HepG2 (cell line): ENCODE measurements around the gene CPT1B. TPM values are rescaled to one million over a fixed set of nuclear protein-coding genes. Genes with fewer than 3 reads are reported as not detected.

Experiments used
- ATAC-seq: fragments of 200-7000 bp; cut with Tn5 transposase; 3 replicates; pipeline ENCODE4 v1.9.1; 2020; ENCODE audit warnings: mild to moderate bottlenecking, moderate library complexity
- BruUV-seq: library from RNA; stranded (reverse); fragments of 400-500 nt; replicated peaks from 2 replicates; lab custom pipeline; 2021; lab: Mats Ljungman, UMichigan
- CTCF ChIA-PET: fragments of 300-600 bp; formaldehyde crosslinking; extraction: SDS; loops from one replicate; lab custom pipeline; 2021; ENCODE audit warnings: low total read pairs, inconsistent platforms, low intra/inter-chr PET ratio; lab: Yijun Ruan, JAX
- POLR2A ChIA-PET: fragments of 350-600 bp; sonication (Branson Sonifier 250); formaldehyde crosslinking; loops from one replicate; lab custom pipeline; 2020; ENCODE audit warnings: antibody characterized with exemption, inconsistent platforms; lab: Yijun Ruan, JAX
- DNase-seq: peaks from one replicate; pipeline ENCODE4 v3.0.0-alpha.2; 2015; ENCODE audit warnings: low spot score
- FAIRE-seq: peaks from 3 replicates; lab custom pipeline; 2011; peaks lifted over from hg19 to GRCh38; lab: Jason Lieb, UNC
- H2AFZ ChIP-seq: one replicate; pipeline ENCODE4 v1.6.1; 2011; ENCODE audit warnings: low read length, inconsistent platforms
- H3K27ac ChIP-seq: fragments of 300-600 bp; 3 replicates; pipeline ENCODE4 v1.8.0; 2011; ENCODE audit warnings: mixed run types, mild to moderate bottlenecking, mixed read lengths, low read length, inconsistent platforms; ENCODE audit not compliant: insufficient read depth; ENCODE audit errors: extremely low read length
- H3K27me3 ChIP-seq, 2 experiments: fragments of 200-600 bp in 1 of 2; 2 replicates in 1 of 2; 3 replicates in 1 of 2; pipeline versions ENCODE4 v1.6.0 to v1.8.0; 2011; ENCODE audit warnings: low read length in 2 of 2, mild to moderate bottlenecking in 2 of 2, moderate library complexity in 2 of 2, inconsistent platforms in 1 of 2; ENCODE audit not compliant: insufficient read depth in 2 of 2, control insufficient read depth in 1 of 2
- H3K36me3 ChIP-seq, 2 experiments: fragments of 200-600 bp in 1 of 2; replicated peaks in 1 of 2; 2 replicates in 1 of 2; 3 replicates in 1 of 2; pipeline versions ENCODE4 v1.5.1 to v1.8.0; 2011; ENCODE audit warnings: low read length in 2 of 2, inconsistent platforms in 1 of 2; ENCODE audit not compliant: insufficient read depth in 2 of 2, control insufficient read depth in 1 of 2
- H3K4me1 ChIP-seq: 2 replicates; pipeline ENCODE4 v1.5.1; 2012; ENCODE audit warnings: low read length, inconsistent platforms; ENCODE audit not compliant: insufficient read depth
- H3K4me2 ChIP-seq: 2 replicates; pipeline ENCODE4 v1.6.0; 2011; ENCODE audit warnings: low read depth, low read length, inconsistent platforms
- H3K4me3 ChIP-seq, 3 experiments: fragments of 200-600 bp in 1 of 3; sonication (generic), shearing (Covaris generic) in 1 of 3; replicated peaks in 1 of 3; 2 replicates each; pipeline ENCODE4 v1.5.1; 2011 to 2016; ENCODE audit warnings: low read length in 3 of 3, inconsistent platforms in 2 of 3, low read depth in 2 of 3, mild to moderate bottlenecking in 2 of 3, control low read depth in 1 of 3, mixed read lengths in 1 of 3; ENCODE audit not compliant: insufficient read depth in 1 of 3
- H3K79me2 ChIP-seq: one replicate; pipeline ENCODE4 v1.6.1; 2011; ENCODE audit warnings: low read length, inconsistent platforms; ENCODE audit not compliant: insufficient read depth
- H3K9ac ChIP-seq: 2 replicates; pipeline ENCODE4 v1.6.0; 2011; ENCODE audit warnings: mild to moderate bottlenecking, low read depth, low read length, inconsistent platforms; ENCODE audit not compliant: insufficient read depth
- H3K9me3 ChIP-seq: 2 replicates; pipeline ENCODE4 v1.5.1; 2012; ENCODE audit warnings: mild to moderate bottlenecking, low read length
- H4K20me1 ChIP-seq: 2 replicates; pipeline ENCODE4 v1.6.0; 2011; ENCODE audit warnings: inconsistent platforms, mild to moderate bottlenecking, low read length, moderate library complexity; ENCODE audit not compliant: insufficient read depth
- ASH2L ChIP-seq: fragments of 300-600, 200-600 bp; sonication (generic); IDR thresholded peaks from 2 replicates; pipeline ENCODE4 v1.7.0; 2017; ENCODE audit warnings: low read depth, mild to moderate bottlenecking, moderate library complexity, mixed read lengths, low read length; ENCODE audit not compliant: insufficient read length
- FOXO1 ChIP-seq: sonication (generic); formaldehyde crosslinking; IDR thresholded peaks from 2 replicates; pipeline ENCODE4 v1.4.0; 2020; ENCODE audit warnings: missing genetic modification reagents
- GLMP ChIP-seq: sonication (generic); formaldehyde crosslinking; IDR thresholded peaks from 2 replicates; pipeline ENCODE4 v1.9.0; 2021; ENCODE audit warnings: missing genetic modification reagents, mild to moderate bottlenecking, borderline replicate concordance
- HMG20B ChIP-seq: conservative IDR thresholded peaks from 2 replicates; pipeline ENCODE4 v1.6.1; 2016; ENCODE audit warnings: missing genetic modification reagents, missing compliant biosample characterization
- MAFK ChIP-seq, 2 experiments: IDR thresholded peaks in 1 of 2; conservative IDR thresholded peaks in 1 of 2; 2 replicates each; pipeline ENCODE4 v1.6.1; 2011; ENCODE audit warnings: improper control_type of control experiment in 2 of 2, low read length in 2 of 2
- MXD4 ChIP-seq: IDR thresholded peaks from 2 replicates; pipeline ENCODE4 v1.6.1; 2016; ENCODE audit warnings: mild to moderate bottlenecking, missing biosample characterization, missing genetic modification reagents
- XRCC5 ChIP-seq: fragments of 200-400 bp; formaldehyde crosslinking; optimal IDR thresholded peaks from 2 replicates; pipeline ENCODE3; 2017; ENCODE audit warnings: mild to moderate bottlenecking, low read length
- ZMYM3 ChIP-seq: sonication (generic); formaldehyde crosslinking; IDR thresholded peaks from 2 replicates; pipeline ENCODE4 v1.5.1; 2020; ENCODE audit warnings: mild to moderate bottlenecking, missing genetic modification reagents
- ZNF124 ChIP-seq: sonication (generic); formaldehyde crosslinking; IDR thresholded peaks from 2 replicates; pipeline ENCODE4 v1.4.0; 2020; ENCODE audit warnings: missing genetic modification reagents
- ZNF383 ChIP-seq: sonication (generic); formaldehyde crosslinking; IDR thresholded peaks from 2 replicates; pipeline ENCODE4 v1.4.0; 2020; ENCODE audit warnings: missing genetic modification reagents, mild to moderate bottlenecking, borderline replicate concordance
- ZNF552 ChIP-seq: sonication (generic); formaldehyde crosslinking; IDR thresholded peaks from 2 replicates; pipeline ENCODE4 v1.9.0; 2022; ENCODE audit warnings: missing genetic modification reagents, mild to moderate bottlenecking, borderline replicate concordance
- ZNF567 ChIP-seq: sonication (generic); formaldehyde crosslinking; IDR thresholded peaks from 2 replicates; pipeline ENCODE4 v1.8.1; 2023; ENCODE audit warnings: mild to moderate bottlenecking, missing genetic modification reagents, borderline replicate concordance
- ZNF704 ChIP-seq: sonication (generic); formaldehyde crosslinking; IDR thresholded peaks from 2 replicates; pipeline ENCODE4 v1.8.1; 2023; ENCODE audit warnings: mild to moderate bottlenecking, inconsistent platforms, moderate library complexity, missing genetic modification reagents, borderline replicate concordance
- ZNF720 ChIP-seq: sonication (generic); formaldehyde crosslinking; IDR thresholded peaks from 2 replicates; pipeline ENCODE4 v1.4.0; 2020; ENCODE audit warnings: missing genetic modification reagents
- ZNF788 ChIP-seq: sonication (generic); formaldehyde crosslinking; IDR thresholded peaks from 2 replicates; pipeline ENCODE4 v1.5.0; 2020; ENCODE audit warnings: mild to moderate bottlenecking, missing genetic modification reagents, borderline replicate concordance
- ZSCAN12 ChIP-seq: sonication (generic); formaldehyde crosslinking; IDR thresholded peaks from 2 replicates; pipeline ENCODE4 v1.9.0; 2021; ENCODE audit warnings: mild to moderate bottlenecking, missing genetic modification reagents
- WGBS: methylation state at CpG from one replicate; pipeline ENCODE4 v1.1.6; 2017; ENCODE audit warnings: low lambda C conversion rate; 5-methylcytosine and 5-hydroxymethylcytosine counted together
- in situ Hi-C: cut with HindIII; loops from 2 replicates; pipeline ENCODE4 v1.10.0; 2017; ENCODE audit warnings: low pct_unique_long_range_greater_than_20kb; ENCODE audit not compliant: extremely low pct_ligation_motif_present
- intact Hi-C: fragments of 100-400 bp; cut with micrococcal nuclease; formaldehyde crosslinking; loops from one replicate; pipeline ENCODE4 v1.10.0; 2022; ENCODE audit not compliant: unreplicated experiment
- polyA plus RNA-seq, 8 experiments: library from polyadenylated mRNA; depleted of rRNA in 3 of 8; stranded (reverse) in 7 of 8; unstranded in 1 of 8; fragments of >200 nt; fragmentation: Illumina TruSeq in 4 of 8; extraction: Trizol in 4 of 8; gene quantifications; 2 replicates each; pipeline versions ENCODE4 v1.2.1 to v1.2.3, GENCODE V29; 2011 to 2016; ENCODE audit warnings: low read depth in 4 of 8, missing spikeins in 1 of 8, mixed read lengths in 1 of 8; ENCODE audit not compliant: insufficient read depth in 1 of 8
- total RNA-seq, 5 experiments: library from RNA; depleted of rRNA; stranded (reverse); fragments of >200 nt; fragmentation: Illumina TruSeq; extraction: Trizol; gene quantifications; 2 replicates each; pipeline ENCODE4 v1.2.3, GENCODE V29; 2016; ENCODE audit warnings: low read depth in 1 of 5
- TF ChIP-seq, protein P1 (sequence below): sonication (generic); formaldehyde crosslinking; IDR thresholded peaks from 2 replicates; pipeline ENCODE4 v1.4.0; 2020; ENCODE audit warnings: mild to moderate bottlenecking, missing genetic modification reagents

The CPT1B gene
- total and polyA plus RNA-seq, 2 of the 13 experiments (the other 11 are each of a cell fraction or from before 2014, with no cell fraction given): 9.2 to 19.5 TPM

DNA sequence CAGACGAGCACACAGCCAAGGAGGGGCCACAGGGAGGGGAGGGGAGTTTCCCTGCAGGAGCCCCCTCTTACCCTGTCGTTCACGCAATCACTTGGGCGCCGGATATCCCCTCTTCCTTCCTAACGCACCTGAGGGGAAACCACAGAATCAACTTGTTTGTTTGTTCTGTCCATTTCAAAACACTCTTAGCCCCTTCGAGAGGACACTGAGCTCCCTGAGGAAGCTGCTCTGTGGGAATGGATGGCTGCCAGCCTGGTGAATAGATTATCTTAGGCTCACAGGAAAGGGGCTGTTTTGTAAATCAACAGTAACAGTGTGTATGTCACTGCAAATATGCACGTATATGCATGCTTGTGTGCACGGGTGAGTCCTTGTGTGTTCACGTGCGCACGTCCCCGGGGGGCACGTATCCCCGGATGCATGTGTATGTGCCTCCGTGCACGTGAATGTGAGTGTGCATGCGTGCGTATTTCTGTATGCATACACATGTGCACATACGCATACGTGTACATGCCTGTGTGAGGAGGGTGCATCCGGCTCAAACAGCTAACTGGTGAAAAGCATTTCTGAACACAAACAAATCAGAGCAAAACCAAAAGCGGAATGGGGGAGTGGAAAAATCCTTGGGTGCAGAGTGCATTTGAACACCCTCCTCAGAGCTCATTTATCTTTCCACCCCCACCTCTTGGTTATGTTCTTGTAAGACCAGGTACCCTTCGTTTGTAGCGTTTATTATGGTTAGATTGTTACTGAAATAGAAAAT, 42.5 kb upstream of the CPT1B start:
- intact Hi-C loops: loop anchor here (1.0 to 2.0 kb wide), 2 partner anchors 44 to 78 kb away; no protein-coding TSS in a partner anchor
- TF ChIP-seq ZNF383 (CRISPR knock-in tag) (no peak), ZNF720 (CRISPR knock-in tag) (no peak), MAFK (conservative IDR thresholded peaks at IDR 0.05 in 1 of 2, IDR thresholded peaks at IDR 0.05 in 1 of 2; ENCODE audit: low read length in 2 of 2) (no peak), HMG20B (CRISPR knock-in tag) (no peak), ZNF124 (CRISPR knock-in tag) (0 out of 2 replicates have a peak, but pooled peaks have one; percentile 15), XRCC5 (peak; percentile 2), ZNF552 (CRISPR knock-in tag) (no peak), ZNF788 (CRISPR knock-in tag) (no peak), ZSCAN12 (CRISPR knock-in tag) (no peak), ZMYM3 (CRISPR knock-in tag) (peak; percentile 19; the same call in 1 of the 2 replicates), MXD4 (0 out of 2 replicates have a peak, but pooled peaks have one; percentile 6), ZNF567 (no peak), ZNF704 (no peak), ASH2L (no peak), GLMP (CRISPR knock-in tag) (no peak), FOXO1 (peak; percentile 47; the same call in 1 of the 2 replicates)
- TF ChIP-seq, protein P1, sequence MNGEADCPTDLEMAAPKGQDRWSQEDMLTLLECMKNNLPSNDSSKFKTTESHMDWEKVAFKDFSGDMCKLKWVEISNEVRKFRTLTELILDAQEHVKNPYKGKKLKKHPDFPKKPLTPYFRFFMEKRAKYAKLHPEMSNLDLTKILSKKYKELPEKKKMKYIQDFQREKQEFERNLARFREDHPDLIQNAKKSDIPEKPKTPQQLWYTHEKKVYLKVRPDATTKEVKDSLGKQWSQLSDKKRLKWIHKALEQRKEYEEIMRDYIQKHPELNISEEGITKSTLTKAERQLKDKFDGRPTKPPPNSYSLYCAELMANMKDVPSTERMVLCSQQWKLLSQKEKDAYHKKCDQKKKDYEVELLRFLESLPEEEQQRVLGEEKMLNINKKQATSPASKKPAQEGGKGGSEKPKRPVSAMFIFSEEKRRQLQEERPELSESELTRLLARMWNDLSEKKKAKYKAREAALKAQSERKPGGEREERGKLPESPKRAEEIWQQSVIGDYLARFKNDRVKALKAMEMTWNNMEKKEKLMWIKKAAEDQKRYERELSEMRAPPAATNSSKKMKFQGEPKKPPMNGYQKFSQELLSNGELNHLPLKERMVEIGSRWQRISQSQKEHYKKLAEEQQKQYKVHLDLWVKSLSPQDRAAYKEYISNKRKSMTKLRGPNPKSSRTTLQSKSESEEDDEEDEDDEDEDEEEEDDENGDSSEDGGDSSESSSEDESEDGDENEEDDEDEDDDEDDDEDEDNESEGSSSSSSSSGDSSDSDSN (CRISPR knock-in tag): no peak; the same call in 1 of the 2 replicates

More for the DNA sequence above, 42.5 kb upstream of the CPT1B start:
- H3K4me2 ChIP-seq: peak overlapping the region; percentile 97
- FAIRE-seq (peak; percentile 58), ATAC-seq (peak; percentile 67), DNase-seq (peak; percentile 25)
- no peaks in the 10 kb centered on the region for H4K20me1 ChIP-seq
- 1% methylated on average over 17 of the region's 25 CpGs for WGBS
- H3K36me3 ChIP-seq: no peaks in the 10 kb centered on the region
- no peak overlapping the region for H2AFZ ChIP-seq
- in situ Hi-C loops: no loop called here
- no peaks in the 10 kb centered on the region for H3K27me3 ChIP-seq
- no peaks in the 10 kb centered on the region for H3K79me2 ChIP-seq
- H3K9ac ChIP-seq: peak overlapping the region; percentile 39
- ChIA-PET POLR2A (interaction anchor here (0.6 to 2.2 kb wide), 9 partner anchors 19 to 379 kb away, joined by 3 to 14 read pairs (median 4); partner anchors contain the start of genes CHKB, LMF2, NCAPH2 and SCO2), CTCF (interaction anchor here (1.1 to 2.1 kb wide), 4 partner anchors 21 to 79 kb away, joined by 3 to 37 read pairs (median 5); no protein-coding TSS in a partner anchor)
- peak overlapping the region; percentile 46 to 61 (median 47) for H3K4me3 ChIP-seq
- no peak overlapping the region for H3K27ac ChIP-seq
- no TSS peak for BruUV-seq
- H3K9me3 ChIP-seq: no peaks in the 10 kb centered on the region
- H3K4me1 ChIP-seq: peaks cover 54% of the 10 kb centered on the region
